Left renal pelvis (tissue), 4 donors: Measurements from ENCODE around the gene POLR3GL. TPM values are rescaled to one million over a fixed set of nuclear protein-coding genes. Genes with fewer than 3 reads are reported as not detected.
"Not testable (repeated sequence)": the region's sequence is repeated elsewhere in the genome, so short reads cannot be mapped to it uniquely, and the experiment has no call there.

Experiments used
- DNase-seq, 4 donors: peaks; one replicate each; pipeline ENCODE4 v3.0.0-alpha.2; 2013; ENCODE audit warnings: low read depth in 4 of 4, low spot score in 3 of 4
- polyA plus RNA-seq, 4 donors: library from polyadenylated mRNA; unstranded; fragments of 120-200 nt; gene quantifications; one replicate each; pipeline ENCODE4 v1.2.1, GENCODE V29; 2013; ENCODE audit not compliant: insufficient read length in 4 of 4

Gene POLR3GL
- polyA plus RNA-seq, 4 donors, result 30.5 to 39.9 (median 39.3) TPM

DNA sequence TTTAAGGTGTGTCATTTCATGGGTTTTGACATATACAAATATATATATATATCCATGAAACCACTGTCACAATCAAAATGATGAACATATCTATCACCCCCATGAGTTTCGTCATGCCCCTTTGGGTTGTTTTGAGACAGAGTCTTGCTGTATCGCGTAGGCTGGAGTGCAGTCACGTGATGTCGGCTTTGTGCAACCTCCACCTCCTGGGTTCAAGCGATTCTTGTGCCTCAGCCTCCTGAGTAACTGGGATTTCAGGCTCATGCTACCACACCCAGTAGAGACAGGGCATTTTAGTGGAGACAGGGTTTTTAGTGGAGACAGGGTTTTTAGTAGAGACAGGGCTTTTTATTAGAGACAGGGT lies 49.1 kb downstream of the POLR3GL start:
- DNase-seq, result no peak

GRCh38 chr1:146016891-146017290 lies 52.4 kb downstream of the POLR3GL start:
- DNase-seq, result no peak

DNA sequence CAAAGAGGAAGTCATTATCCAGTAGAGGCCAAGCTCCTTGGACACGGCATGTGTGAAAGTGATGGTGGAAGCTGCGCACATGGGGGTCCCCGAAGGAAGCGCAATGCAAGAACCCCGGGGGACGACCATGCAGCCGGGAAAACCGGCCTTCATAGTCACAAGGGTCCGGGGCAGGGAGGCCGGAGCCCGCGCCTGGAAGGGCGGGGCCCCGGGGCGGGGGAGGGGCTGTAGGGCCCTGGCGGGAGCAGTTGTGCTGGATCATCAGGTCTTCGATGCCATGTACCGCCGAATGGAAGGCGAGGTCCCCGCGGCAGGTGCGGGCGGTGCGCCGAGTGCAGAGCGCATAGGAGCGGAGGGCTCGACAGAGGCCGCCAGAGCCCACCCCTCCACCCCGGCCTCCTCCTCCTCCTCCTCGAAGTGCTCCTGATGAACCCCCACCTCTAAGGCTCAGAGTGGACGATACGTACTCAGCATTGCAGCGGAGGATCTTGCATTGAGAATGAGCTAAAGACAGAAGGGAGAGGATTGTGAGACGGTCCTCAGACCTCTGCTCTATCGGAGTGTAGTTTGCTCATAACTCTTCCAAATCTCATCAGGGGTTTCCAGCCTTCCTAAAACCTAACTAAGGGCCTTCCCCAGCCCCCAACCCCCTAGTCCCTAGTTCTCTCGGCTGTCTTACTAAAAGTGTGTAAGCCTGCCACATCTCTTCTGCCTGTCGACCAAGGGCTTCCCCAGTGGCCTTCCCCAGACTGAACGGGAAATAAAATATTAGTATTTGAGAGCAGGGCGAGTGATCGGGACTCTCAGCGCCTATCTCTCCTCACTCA lies 55.0 kb downstream of the POLR3GL start:
- no peak for DNase-seq

DNA sequence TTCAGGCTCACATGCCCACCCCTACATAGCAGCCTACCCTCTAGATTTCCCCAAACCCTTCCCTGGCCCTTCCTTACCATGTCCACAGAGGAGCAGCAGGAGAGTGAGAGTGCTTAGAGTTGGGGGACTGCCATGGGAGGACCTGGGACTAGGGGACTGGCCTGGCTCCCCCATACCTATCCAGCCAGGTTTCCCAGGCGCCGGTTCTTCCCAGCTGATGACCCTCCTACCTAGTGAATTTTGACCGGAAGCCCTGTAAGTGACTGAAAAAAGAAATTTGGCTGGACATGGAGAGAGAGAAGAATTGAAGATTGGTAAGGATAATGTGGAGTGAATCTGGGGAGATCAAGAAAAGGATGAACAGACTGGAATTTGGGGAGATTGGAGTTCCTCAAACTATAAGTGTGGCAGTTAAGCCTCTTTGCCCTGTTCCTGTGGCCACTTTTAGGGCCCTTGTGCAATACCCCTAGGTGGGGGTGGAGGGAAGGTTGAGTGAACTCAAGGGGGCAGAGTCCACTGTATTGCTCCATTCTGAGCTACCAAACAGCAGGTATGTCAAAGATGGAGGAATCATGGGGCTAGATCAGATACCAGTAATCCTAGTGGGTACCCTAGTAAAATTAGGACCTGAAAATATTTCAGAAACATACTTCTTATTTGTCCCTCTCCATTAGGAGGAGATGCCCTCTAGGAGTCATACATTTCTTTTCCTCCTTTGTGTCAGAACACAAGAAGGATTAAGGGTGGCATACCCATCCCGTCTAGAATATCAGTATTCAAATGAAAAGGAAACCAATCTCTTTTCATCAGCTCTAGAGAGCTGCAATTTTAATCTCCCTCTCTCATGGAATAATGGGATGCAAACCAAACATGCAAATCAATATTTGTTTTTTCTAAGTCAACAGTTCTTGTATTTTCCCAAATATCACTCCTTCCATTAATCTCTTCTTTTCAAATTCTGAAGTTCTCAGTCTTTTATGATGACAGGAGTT lies 55.9 kb downstream of the POLR3GL start:
- no peak for DNase-seq

DNA sequence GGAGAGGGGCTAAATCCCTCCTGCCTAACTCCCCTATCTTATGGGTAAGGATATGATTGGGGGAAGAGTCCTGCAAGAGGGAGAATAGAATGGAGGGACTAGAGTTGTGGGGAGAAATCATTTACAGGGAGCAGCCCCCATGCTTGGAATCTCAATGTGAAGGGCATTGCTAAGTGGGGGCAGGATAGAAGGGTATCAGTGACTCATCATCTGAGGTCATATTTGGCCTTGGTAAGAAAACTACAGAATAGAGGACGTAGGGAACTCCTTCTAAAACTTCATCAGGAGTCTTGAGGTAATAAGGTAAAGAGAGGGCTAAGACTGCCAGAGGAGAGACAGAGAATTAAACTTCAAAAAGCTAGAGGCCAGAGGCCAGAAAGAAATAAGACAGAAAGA lies 56.6 kb downstream of the POLR3GL start:
- DNase-seq, result no peak

DNA sequence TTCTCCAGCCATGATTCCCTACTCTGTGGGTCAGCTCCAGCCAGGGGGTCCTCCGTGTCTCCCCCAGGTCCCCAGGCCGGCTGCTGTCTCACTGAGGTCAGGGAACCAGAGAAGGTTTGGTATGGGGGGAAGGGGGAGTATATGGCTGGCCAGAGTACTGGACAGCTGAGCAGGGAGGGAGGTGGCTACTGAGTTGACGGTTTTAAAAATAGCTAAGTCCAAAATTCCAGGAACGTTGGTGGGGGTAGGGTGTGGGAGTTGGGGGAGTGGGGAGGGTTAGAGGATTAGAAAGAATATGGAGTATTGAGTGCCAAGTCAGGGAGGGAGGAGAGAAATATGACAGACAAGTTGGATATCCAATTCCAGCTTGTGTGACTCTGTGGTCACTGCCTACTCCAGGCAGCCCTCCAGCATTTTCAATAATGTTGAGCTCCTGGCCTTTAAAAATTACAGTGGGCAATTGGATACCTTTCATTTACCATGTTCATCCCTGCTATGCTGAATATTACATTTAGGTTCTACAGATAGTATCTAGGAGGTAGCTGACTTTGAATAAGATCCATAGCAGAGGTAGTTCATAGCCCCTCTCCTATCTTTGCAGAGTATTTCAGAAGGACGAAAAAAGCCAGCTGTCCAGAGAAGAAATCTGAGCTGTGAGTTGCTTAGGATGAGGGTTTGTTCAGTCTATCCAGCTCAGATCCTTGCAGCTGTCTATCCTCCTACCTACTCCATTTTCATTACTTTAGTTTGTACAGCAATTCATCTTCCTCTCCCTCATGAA lies 57.3 kb downstream of the POLR3GL start, which contains the start of gene HJV:
Gene HJV (minus strand): TSS at position 114 of the 781 bp plus-strand sequence. CDS start 1,504 bp downstream, outside the sequence.
- no peak for DNase-seq

- no peak for DNase-seq
These were observed 58.1 kb downstream of the POLR3GL start for GRCh38 chr1:146022403-146023127.

DNA sequence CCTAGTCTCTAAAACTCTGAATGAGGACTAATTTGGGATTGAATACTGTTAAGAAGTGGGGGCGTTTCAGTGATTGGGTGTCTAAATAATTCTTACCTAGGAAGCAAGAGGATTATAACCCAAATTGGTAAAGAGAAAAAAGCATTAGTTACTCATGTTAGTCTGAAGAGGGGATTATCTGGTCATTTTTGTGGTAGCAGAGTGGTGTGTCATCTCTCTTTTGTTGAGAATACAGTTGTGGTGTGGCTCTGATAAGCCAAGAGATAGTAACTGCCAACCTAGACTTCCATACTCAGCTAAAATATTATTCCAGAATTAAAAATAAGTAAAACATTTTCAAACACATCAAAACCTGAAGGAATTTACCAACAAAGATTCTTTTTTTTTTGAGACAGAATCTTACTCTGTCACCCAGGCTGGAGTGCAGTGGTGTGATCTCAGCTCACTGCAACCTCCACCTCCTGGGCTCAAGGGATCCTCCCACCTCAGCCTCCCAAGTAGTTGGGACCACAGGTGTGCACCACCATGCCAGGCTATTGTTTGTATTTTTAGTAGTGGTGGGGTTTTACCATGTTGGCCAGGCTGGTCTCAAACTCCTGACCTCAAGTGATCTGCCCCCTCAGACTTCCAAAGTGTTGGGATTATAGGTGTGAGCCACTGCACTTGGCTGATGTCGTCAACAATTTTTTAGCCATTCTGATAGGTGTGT lies 61.5 kb downstream of the POLR3GL start:
- not testable (repeated sequence) for DNase-seq

DNA sequence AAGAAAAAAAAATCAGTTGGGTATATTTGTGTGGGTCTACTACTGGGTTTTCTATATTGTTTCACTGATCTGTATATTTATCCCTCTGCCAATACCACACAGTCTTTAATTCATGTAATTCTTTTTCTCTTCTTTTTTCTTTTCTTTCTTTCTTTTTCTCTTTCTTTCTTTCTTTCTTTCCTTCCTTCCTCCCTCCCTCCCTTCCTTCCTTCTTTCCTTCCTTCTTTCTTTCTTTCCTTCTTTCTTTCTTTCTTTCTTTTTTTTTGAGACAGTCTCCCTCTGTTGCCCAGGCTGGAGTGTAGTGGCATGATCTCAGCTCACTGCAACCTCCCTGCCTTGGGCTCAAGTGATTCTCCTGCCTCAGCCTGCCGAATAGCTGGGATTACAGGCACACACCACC lies 62.2 kb downstream of the POLR3GL start:
- DNase-seq, result not testable (repeated sequence)

Other genes starting within 250 kb of the POLR3GL start
- gene CD160, start 245.2 kb upstream of the POLR3GL start, polyA plus RNA-seq, result 1 to 10 TPM in 3 of 4 donors, under 1 TPM in 1; 0.70 to 2.9 (median 1.2) TPM
- 10 to 100 TPM; 12.7 to 20.2 (median 16.2) TPM for gene RNF115, start 140.6 kb upstream of the POLR3GL start, polyA plus RNA-seq
- gene POLR3C, start 140.5 kb upstream of the POLR3GL start, polyA plus RNA-seq, result 10 to 100 TPM; 29.5 to 36.7 (median 35.1) TPM
- gene NUDT17, start 119.1 kb upstream of the POLR3GL start, polyA plus RNA-seq, result 1 to 10 TPM; 4.4 to 7.4 (median 5.8) TPM
- gene PIAS3, start 105.6 kb upstream of the POLR3GL start, polyA plus RNA-seq, result 10 to 100 TPM; 54.0 to 80.5 (median 57.7) TPM
- gene ANKRD35, start 78.8 kb upstream of the POLR3GL start, polyA plus RNA-seq, result 1 to 10 TPM; 2.0 to 4.9 (median 2.4) TPM
- 1 to 10 TPM in 3 of 4 donors, under 1 TPM in 1; 0.64 to 2.8 (median 1.5) TPM for gene ITGA10, start 54.6 kb upstream of the POLR3GL start, polyA plus RNA-seq
- 10 to 100 TPM; 37.2 to 60.5 (median 54.1) TPM for gene PEX11B, start 46.0 kb upstream of the POLR3GL start, polyA plus RNA-seq
- gene RBM8A, start 37.2 kb upstream of the POLR3GL start, polyA plus RNA-seq, result 100 to 1,000 TPM; 149 to 227 (median 195) TPM
- 10 to 100 TPM; 21.6 to 58.4 (median 30.7) TPM for gene LIX1L, start 6.7 kb upstream of the POLR3GL start, polyA plus RNA-seq
- 1 to 10 TPM in 1 of 4 donors, under 1 TPM in 3; 0.49 to 1.1 (median 0.65) TPM for gene ANKRD34A, start 115 bp upstream of the POLR3GL start, polyA plus RNA-seq
- gene TXNIP, start 31.9 kb downstream of the POLR3GL start, polyA plus RNA-seq, result 100 to 1,000 TPM; 408 to 575 (median 469) TPM
- gene HJV, start 57.0 kb downstream of the POLR3GL start, polyA plus RNA-seq, result under 1 TPM; 0.08 to 0.45 (median 0.19) TPM
- 1 to 10 TPM; 1.9 to 4.3 (median 3.8) TPM for gene NBPF10, start 180.1 kb downstream of the POLR3GL start, polyA plus RNA-seq